Upper lobe of left lung (tissue), 6 donors: Measurements from ENCODE around the gene SAMD11. TPM values are rescaled to one million over a fixed set of nuclear protein-coding genes. Genes with fewer than 3 reads are reported as not detected.

Experiments used
- ATAC-seq, 2 donors: fragments of 200-7000 bp; cut with Tn5 transposase; one replicate each; pipeline ENCODE4 v1.9.1; 2022; ENCODE audit warnings: mild to moderate bottlenecking in 2 of 2, moderate library complexity in 2 of 2; ENCODE audit not compliant: low FRiP score in 2 of 2
- DNase-seq, 2 donors: peaks; one replicate each; pipeline ENCODE4 v3.0.0-alpha.2; 2019 to 2020
- H3K27ac ChIP-seq, 4 donors: fragments of 200-600 bp; sonication (generic); one replicate each; pipeline ENCODE4 v1.5.1; 2016 to 2019
- H3K27me3 ChIP-seq, 4 donors: fragments of 200-600 bp; sonication (generic); one replicate each; pipeline ENCODE4 v1.5.1; 2017 to 2019
- H3K36me3 ChIP-seq, 4 donors: fragments of 200-600 bp; sonication (generic); one replicate each; pipeline ENCODE4 v1.5.1; 2016 to 2019
- H3K4me1 ChIP-seq, 4 donors: fragments of 200-600 bp; sonication (generic); one replicate each; pipeline ENCODE4 v1.5.1; 2018 to 2019
- H3K4me3 ChIP-seq, 4 donors: fragments of 200-600 bp; sonication (generic); one replicate each; pipeline ENCODE4 v1.5.1; 2017 to 2019; ENCODE audit warnings: mild to moderate bottlenecking in 2 of 4, moderate library complexity in 1 of 4
- H3K9me3 ChIP-seq, 4 donors: fragments of 200-600 bp; sonication (generic); one replicate each; pipeline ENCODE4 v1.5.1; 2018 to 2019
- EP300 ChIP-seq, 4 donors: sonication (generic); formaldehyde crosslinking; IDR thresholded peaks; one replicate each; pipeline ENCODE4 v1.5.1; 2017; ENCODE audit warnings: antibody characterized with exemption in 4 of 4, control low read depth in 2 of 4
- POLR2A ChIP-seq, 4 donors: fragments of 450-650 bp; IDR thresholded peaks; one replicate each; pipeline ENCODE4 v1.5.1; 2016 to 2017; ENCODE audit warnings: antibody characterized with exemption in 4 of 4, mild to moderate bottlenecking in 2 of 4
- POLR2AphosphoS5 ChIP-seq, 2 donors: sonication (generic); formaldehyde crosslinking; IDR thresholded peaks; one replicate each; pipeline ENCODE4 v1.5.1; 2017; ENCODE audit warnings: antibody characterized with exemption in 2 of 2
- WGBS, 2 donors: methylation state at CpG; one replicate each; pipeline ENCODE4 v1.1.5; 2017 to 2018; 5-methylcytosine and 5-hydroxymethylcytosine counted together
- total RNA-seq, 6 donors: library from RNA; depleted of rRNA in 4 of 6; stranded (reverse); fragments of >200 nt in 4 of 6; gene quantifications; one replicate each; pipeline versions ENCODE4 v1.1.0 to v1.2.1, GENCODE V29; 2016 to 2021
- TF ChIP-seq, protein P1 (sequence below), 6 experiments: fragments of 450-650 bp in 4 of 6; fragments of 200-600 bp in 2 of 6; sonication (generic) in 2 of 6; IDR thresholded peaks; one replicate each; pipeline ENCODE4 v1.5.1; 2016 to 2019; ENCODE audit warnings: antibody characterized with exemption in 6 of 6
- donor health status: DM: no; HTN: no; CAD: no; lungs with moderate emphysema.
- donor health status: DM: no; HTN: yes; CAD: no; lungs with severe emphysema.

Gene SAMD11
- total RNA-seq, 6 donors from 2014 or later = 1.0 to 9.3 (median 2.4) TPM

DNA sequence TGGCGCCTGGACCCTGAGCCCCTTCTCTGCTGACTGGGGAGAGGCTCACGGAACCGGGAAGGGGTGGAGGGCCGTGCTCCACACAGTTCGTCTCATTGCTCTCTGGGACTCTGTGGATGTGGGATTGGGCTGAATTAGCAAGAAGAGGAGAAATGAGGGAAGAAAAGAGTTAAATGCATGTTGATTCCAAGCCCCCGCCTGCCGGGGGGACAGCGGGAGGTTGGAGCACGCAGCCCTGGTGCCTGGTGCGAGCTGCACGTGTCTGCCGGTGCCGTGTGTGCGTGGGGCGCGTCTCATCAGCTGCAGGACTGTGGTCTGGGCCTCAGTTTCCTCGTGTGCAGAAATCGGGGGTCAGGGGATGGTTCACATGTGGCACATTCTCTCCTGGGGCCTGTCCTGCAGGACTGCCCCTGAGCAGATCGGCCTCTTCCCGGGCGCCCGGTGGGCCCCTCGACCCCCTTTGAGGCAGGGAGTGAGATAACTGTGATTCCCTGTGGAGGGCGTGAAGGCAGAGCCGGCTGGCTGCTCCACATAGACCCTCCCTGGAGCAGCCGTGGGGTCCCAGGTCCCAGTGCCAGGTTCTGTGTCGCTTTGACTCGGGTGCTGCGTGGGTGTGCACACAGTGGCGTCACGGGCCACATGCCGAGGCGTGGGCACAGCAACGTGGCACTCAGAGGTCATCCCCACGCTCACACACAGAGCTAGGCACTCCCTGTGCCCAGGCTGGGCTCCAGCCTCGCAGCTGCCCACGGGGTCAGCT lies 11.4 kb downstream of the SAMD11 start:
- H3K27ac ChIP-seq = no peak overlapping the region
- TF ChIP-seq, protein P1, sequence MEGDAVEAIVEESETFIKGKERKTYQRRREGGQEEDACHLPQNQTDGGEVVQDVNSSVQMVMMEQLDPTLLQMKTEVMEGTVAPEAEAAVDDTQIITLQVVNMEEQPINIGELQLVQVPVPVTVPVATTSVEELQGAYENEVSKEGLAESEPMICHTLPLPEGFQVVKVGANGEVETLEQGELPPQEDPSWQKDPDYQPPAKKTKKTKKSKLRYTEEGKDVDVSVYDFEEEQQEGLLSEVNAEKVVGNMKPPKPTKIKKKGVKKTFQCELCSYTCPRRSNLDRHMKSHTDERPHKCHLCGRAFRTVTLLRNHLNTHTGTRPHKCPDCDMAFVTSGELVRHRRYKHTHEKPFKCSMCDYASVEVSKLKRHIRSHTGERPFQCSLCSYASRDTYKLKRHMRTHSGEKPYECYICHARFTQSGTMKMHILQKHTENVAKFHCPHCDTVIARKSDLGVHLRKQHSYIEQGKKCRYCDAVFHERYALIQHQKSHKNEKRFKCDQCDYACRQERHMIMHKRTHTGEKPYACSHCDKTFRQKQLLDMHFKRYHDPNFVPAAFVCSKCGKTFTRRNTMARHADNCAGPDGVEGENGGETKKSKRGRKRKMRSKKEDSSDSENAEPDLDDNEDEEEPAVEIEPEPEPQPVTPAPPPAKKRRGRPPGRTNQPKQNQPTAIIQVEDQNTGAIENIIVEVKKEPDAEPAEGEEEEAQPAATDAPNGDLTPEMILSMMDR (IDR thresholded peaks at IDR 0.05) = no peak
- TF ChIP-seq EP300 (IDR thresholded peaks at IDR 0.05) = no peak
- TF ChIP-seq POLR2A (IDR thresholded peaks at IDR 0.05) = no peak
- TF ChIP-seq POLR2AphosphoS5 (IDR thresholded peaks at IDR 0.05) = no peak
- DNase-seq (peak in 1 of 2 donors; percentile 75), ATAC-seq (no peak)
- H3K36me3 ChIP-seq = no peaks in the 10 kb centered on the region
- no peak overlapping the region for H3K4me3 ChIP-seq
- WGBS, 2 donors = 17 to 22% methylated on average over 20 to 33 of the region's 37 CpGs
- no peaks in the 10 kb centered on the region for H3K9me3 ChIP-seq
- H3K4me1 ChIP-seq = peaks cover 10 to 25% (median 21%) of the 10 kb centered on the region in 4 donors
- peaks cover 2 to 31% (median 19%) of the 10 kb centered on the region in 4 donors for H3K27me3 ChIP-seq

DNA sequence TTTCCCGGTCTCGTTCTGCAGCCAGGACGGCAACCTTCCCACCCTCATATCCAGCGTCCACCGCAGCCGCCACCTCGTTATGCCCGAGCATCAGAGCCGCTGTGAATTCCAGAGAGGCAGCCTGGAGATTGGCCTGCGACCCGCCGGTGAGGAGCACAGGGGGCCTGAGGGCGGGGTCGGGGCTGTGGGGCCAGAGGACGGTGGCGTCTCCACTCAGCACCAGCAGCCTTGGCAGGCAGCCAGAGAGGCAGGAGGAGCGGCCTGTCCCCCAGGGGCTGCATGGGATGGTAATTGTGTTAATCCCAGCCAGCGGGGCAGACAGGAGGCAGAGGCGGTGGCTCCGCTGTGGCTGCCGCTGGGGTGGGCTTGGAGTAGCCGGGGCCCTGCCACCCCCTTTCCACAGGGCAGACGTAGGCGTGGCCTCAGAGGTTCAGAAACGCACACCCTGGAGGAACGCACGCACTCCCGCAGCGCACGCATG lies 12.1 kb downstream of the SAMD11 start:
- H3K4me1 ChIP-seq = peaks cover 16 to 31% (median 27%) of the 10 kb centered on the region in 4 donors
- TF ChIP-seq, protein P1 (IDR thresholded peaks at IDR 0.05) = no peak
- no peak for TF ChIP-seq EP300 (IDR thresholded peaks at IDR 0.05)
- TF ChIP-seq POLR2AphosphoS5 (IDR thresholded peaks at IDR 0.05) = no peak
- no peak for TF ChIP-seq POLR2A (IDR thresholded peaks at IDR 0.05)
- H3K9me3 ChIP-seq = no peaks in the 10 kb centered on the region
- 20 to 47% methylated on average over 5 to 22 of the region's 30 CpGs for WGBS, 2 donors
- peaks cover 2 to 37% (median 24%) of the 10 kb centered on the region in 4 donors for H3K27me3 ChIP-seq
- ATAC-seq = no peak
- H3K27ac ChIP-seq = no peak overlapping the region
- no peaks in the 10 kb centered on the region for H3K36me3 ChIP-seq
- DNase-seq = peak in 1 of 2 donors; percentile 68
- no peak overlapping the region for H3K4me3 ChIP-seq

DNA sequence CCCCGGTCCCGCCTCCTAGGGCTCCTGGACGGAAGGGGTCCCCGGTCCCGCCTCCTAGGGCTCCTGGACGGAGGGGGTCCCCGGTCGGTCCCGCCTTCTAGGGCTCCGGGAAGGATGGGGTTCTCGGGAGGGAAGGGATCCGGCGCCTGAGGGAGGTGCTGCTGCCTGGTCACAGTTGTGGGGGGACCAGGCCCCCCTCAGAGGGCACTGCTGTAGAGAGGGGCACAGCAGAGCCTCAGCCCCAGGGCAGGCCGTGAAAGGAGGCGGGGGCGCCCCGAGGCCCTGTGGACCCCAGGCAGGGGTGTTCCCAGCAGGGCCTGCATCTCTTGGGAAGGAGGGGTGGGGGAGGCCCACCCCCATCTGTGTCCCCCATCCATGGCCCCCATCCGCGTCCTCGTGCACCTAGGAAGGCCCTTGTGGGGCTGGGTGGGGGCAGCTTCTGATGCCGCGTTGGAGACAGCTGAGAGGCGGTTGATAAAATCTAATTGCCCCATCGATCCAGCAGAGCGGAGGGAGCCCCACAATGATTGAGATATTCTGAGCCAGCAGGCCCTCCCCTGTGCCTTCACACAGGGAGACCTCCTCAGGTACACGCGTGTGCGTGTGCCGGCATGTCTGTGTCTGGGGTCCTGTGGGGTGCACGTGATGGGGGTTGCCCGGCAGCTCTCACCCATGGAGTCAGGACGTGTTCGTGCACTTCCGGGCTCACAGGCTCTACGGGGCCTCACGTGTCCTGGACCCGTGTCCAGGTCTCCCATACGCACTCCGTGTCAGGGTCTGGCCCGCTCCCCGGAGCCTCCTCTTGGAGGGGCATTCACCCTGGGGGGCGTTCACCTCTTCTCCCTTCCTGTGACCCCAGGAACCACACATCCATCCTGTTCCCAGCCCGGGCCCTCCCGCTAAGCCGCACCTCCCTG lies 12.9 kb downstream of the SAMD11 start:
- DNase-seq = peak in 1 of 2 donors; percentile 76
- peaks cover 2 to 45% (median 29%) of the 10 kb centered on the region in 4 donors for H3K27me3 ChIP-seq

DNA sequence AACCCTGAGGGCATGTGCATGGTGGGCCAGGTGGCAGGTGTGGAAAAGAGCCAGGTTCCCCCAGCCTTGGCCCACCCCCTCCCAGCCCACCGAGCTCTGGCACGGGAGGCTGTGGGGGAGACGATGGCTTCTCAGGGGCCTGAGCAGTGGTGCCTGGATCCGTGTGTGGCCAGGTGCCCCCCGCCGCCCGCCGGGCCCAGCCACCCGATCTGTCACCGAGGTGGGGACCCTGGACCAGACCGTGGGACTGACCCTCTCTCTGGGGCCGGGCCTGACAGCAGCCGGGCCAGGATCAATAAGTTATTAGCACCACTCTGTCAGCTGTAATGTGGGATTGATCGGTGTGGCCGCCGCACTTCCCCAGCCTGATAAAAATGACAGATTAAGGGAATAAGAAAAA lies 13.8 kb downstream of the SAMD11 start:
- TF ChIP-seq POLR2AphosphoS5 (IDR thresholded peaks at IDR 0.05) = no peak
- TF ChIP-seq EP300 (IDR thresholded peaks at IDR 0.05) = no peak
- TF ChIP-seq, protein P1 (IDR thresholded peaks at IDR 0.05) = no peak
- no peak for TF ChIP-seq POLR2A (IDR thresholded peaks at IDR 0.05)
- WGBS, 2 donors = 72 to 96% methylated on average over 3 to 11 of the region's 16 CpGs
- H3K27ac ChIP-seq = no peak overlapping the region
- H3K4me1 ChIP-seq = peaks cover 33 to 48% (median 44%) of the 10 kb centered on the region in 4 donors
- H3K27me3 ChIP-seq = peaks cover 4 to 54% (median 39%) of the 10 kb centered on the region in 4 donors
- H3K4me3 ChIP-seq = no peak overlapping the region
- no peaks in the 10 kb centered on the region for H3K9me3 ChIP-seq
- ATAC-seq = no peak
- DNase-seq = peak in 1 of 2 donors; percentile 83
- no peaks in the 10 kb centered on the region for H3K36me3 ChIP-seq

More for the DNA sequence above, 12.9 kb downstream of the SAMD11 start:
- no peaks in the 10 kb centered on the region for H3K36me3 ChIP-seq
- no peaks in the 10 kb centered on the region for H3K9me3 ChIP-seq
- H3K4me1 ChIP-seq = peaks cover 24 to 39% (median 35%) of the 10 kb centered on the region in 4 donors
- WGBS, 2 donors = 78 to 85% methylated on average over 15 to 37 of the region's 45 CpGs
- ATAC-seq = no peak
- no peak overlapping the region for H3K27ac ChIP-seq
- TF ChIP-seq POLR2A (IDR thresholded peaks at IDR 0.05) (no peak), EP300 (IDR thresholded peaks at IDR 0.05) (no peak), POLR2AphosphoS5 (IDR thresholded peaks at IDR 0.05) (no peak)
- TF ChIP-seq, protein P1 (IDR thresholded peaks at IDR 0.05) = no peak
- H3K4me3 ChIP-seq = no peak overlapping the region
